ENCODE measurements around the gene PLEKHO2.

PLEKHO2 gene

GRCh38 chr15:64911311-64912186 is 69.8 kb downstream of the PLEKHO2 start, which contains the start of gene ANKDD1A:
TSS of gene ANKDD1A (plus strand) at chr15:64911902. CDS start at chr15:64911931, 29 bp downstream.
- peak in 43 of 56 donors; percentile 9 to 82 (median 58) for DNase-seq

DNA sequence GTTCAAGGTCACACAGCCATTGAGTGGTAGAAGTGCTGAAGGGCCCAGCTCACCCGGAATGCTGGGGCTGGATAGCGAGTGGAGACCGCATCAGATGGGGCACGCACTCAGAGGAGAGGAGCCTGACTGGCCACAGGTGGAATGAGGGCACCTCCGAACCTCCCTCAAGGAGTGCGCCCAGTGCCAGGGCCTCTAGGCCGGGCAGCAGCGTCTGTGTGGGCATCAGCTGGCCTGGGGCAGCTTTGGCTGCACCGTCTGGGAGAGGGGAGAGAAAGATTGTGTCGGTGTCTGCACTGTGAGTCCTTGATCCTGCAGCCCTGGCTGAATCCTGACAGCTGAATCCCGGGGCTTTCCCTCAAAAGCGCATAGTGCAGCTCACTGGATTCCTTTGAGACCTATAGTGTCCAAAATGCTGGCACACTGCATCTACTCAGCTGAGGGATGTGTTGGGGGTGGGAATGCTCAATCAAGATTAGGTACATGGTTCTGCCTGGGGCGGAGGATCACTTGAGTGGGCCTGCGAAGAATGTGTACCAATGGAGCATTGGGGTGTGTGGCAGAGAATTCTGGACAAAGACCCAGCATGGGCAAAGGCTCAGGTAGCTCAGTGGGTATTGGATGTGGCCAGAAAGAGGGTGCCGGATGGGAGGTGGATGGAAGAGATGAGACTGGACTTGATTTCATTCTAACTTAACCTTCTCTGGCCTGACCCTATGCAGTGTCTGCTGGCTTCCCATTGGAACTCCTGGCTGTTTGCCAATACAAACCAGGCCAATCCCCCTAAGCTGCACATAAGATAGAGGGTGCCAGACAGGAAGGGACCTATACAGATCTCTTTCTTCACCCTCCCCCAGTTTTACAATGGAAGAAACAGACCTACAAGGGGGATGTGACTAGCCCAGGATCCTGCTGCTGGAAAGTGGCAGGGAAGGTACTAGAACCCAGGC is 70.9 kb downstream of the PLEKHO2 start:
- no peak for DNase-seq

DNA sequence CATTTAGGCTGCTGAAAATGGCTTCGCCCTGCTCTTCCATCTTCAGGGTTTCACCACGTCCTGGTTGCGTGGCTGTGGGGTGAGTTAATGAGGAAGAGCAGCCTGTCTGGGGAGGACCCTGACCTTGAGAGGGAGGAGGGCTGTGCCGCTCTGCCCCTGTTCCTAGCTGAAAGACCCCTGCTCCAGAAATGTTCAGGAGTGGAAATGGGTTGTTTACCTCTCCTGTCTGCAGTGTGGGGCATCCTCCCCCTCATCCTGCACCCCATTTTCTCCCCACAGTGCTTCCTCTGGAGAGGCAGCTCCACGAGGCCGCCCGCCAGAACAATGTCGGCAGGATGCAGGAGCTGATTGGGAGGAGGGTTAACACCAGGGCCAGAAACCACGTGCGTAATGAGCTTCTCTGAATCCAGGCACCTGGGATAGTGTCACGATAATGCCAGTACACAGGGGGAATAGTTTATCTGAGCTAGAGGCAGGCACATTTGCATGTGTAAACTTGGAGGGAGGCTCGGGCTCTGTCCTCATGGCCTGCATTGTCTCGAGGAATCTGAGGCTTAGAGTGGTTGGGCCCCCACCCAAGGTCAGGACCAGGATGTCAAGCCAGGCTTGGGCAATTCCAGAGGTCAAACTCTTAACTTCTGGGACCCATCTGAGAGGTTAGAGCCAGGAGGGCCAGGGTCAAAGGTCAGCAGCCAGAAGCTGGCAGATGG is 74.0 kb downstream of the PLEKHO2 start:
- DNase-seq = no peak

DNA sequence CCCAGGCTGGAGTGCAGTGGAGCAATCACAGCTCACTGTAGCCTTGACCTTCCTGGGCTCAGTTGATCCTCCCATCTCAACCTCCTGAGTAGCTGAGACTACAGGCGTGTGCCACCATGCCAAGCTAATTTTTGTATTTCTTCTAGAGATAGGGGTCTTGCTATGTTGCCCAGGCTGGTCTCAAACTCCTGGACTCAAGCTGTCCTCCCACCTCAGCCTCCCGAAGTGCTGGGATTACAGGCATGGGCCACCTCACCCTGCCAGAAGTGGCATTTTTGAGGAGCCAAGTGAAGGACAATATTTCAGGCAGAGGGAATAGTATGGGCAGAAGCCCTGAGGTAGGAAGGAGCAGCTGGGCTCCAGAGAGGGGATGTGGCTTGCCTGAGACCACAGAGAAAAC is 74.7 kb downstream of the PLEKHO2 start:
- no peak for DNase-seq

DNA sequence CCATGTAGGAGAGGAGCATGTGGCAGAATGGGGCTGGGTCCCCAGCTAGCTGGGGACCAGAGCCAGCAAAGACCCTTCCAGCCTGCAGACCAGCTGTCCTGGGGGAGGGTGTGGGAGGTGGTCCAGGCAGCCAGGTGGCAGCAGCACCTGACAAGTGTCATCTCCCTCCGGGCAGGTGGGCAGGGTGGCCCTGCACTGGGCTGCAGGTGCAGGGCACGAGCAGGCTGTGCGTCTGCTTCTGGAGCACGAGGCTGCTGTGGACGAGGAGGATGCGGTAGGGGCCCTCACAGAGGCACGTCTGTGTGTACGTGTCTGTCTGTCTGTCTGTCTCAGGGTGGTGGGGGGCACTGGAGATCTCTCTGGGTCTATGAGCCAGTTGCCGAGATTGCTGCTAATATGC is 75.5 kb downstream of the PLEKHO2 start:
- DNase-seq = peak in 1 of 56 donors; percentile 5
